Astrocyte of the spinal cord (primary cell): ENCODE measurements around the gene PRMT3.
"Not testable (repeated sequence)": the region's sequence is repeated elsewhere in the genome, so short reads cannot be mapped to it uniquely, and the experiment has no call there.

Experiments
- DNase-seq: peaks from one replicate; pipeline ENCODE4 v3.0.0; 2011; ENCODE audit warnings: low read depth, low spot score
- H3K4me3 ChIP-seq: 2 replicates; pipeline ENCODE4 v1.5.1; 2011; ENCODE audit warnings: low read depth, mild to moderate bottlenecking, low read length, moderate library complexity
- CTCF ChIP-seq: IDR thresholded peaks from 2 replicates; pipeline ENCODE4 v1.5.1; 2012; ENCODE audit warnings: low read depth, mild to moderate bottlenecking, low read length, inconsistent platforms
- in situ Hi-C: cut with HindIII; loops from 2 replicates; pipeline ENCODE4 v1.10.0; 2017; ENCODE audit warnings: low sequenced_read_pairs

The PRMT3 gene

GRCh38 chr11:20547411-20547810, 159.9 kb downstream of the PRMT3 start:
- in situ Hi-C loops: no loop called here
- DNase-seq: no peak
- H3K4me3 ChIP-seq: no peak overlapping the region

GRCh38 chr11:20551096-20551495, 163.6 kb downstream of the PRMT3 start:
- DNase-seq: no peak
- in situ Hi-C loops: no loop called here
- no peak for TF ChIP-seq CTCF
- H3K4me3 ChIP-seq: no peak overlapping the region

More at GRCh38 chr11:20547411-20547810, 159.9 kb downstream of the PRMT3 start:
- no peak for TF ChIP-seq CTCF

GRCh38 chr11:20555783-20556182, 168.3 kb downstream of the PRMT3 start:
- no peak for DNase-seq
- no peak overlapping the region for H3K4me3 ChIP-seq
- TF ChIP-seq CTCF: no peak
- in situ Hi-C loops: no loop called here

- in situ Hi-C loops, DNase-seq, H3K4me3 ChIP-seq: not testable (repeated sequence)
Measured at GRCh38 chr11:20556396-20556795, 168.9 kb downstream of the PRMT3 start.

- no peak for TF ChIP-seq CTCF
- H3K4me3 ChIP-seq: no peak overlapping the region
- DNase-seq: no peak
- in situ Hi-C loops: no loop called here
Measured at GRCh38 chr11:20558741-20559140, 171.2 kb downstream of the PRMT3 start.
